GM23338 (cell line): Measurements from ENCODE around the gene PHF21A. TPM values are rescaled to one million over a fixed set of nuclear protein-coding genes. Genes with fewer than 3 reads are reported as not detected.

Experiments
- ATAC-seq: fragments of 200-7000 bp; cut with Tn5 transposase; 3 replicates; pipeline ENCODE4 v1.9.1; 2020
- DNase-seq: peaks from one replicate; pipeline ENCODE4 v3.0.0-alpha.2; 2015; ENCODE audit warnings: low spot score
- H2AFZ ChIP-seq: fragments of 200-600 bp; sonication (generic); 2 replicates; pipeline ENCODE4 v1.8.0; 2016; ENCODE audit warnings: antibody characterized with exemption, mild to moderate bottlenecking, moderate library complexity
- H3F3A ChIP-seq: fragments of 200-600 bp; sonication (generic); replicated peaks from 2 replicates; pipeline ENCODE4 v1.8.0; 2017; ENCODE audit warnings: antibody characterized with exemption, mixed run types, low read depth
- H3K27ac ChIP-seq: fragments of 200-600 bp; sonication (generic); 2 replicates; pipeline ENCODE4 v1.6.1; 2016; ENCODE audit warnings: low read depth
- H3K27me3 ChIP-seq: fragments of 200-600 bp; sonication (generic); 2 replicates; pipeline ENCODE4 v1.8.0; 2016; ENCODE audit warnings: mild to moderate bottlenecking, mixed run types, moderate library complexity; ENCODE audit not compliant: insufficient read depth
- H3K36me3 ChIP-seq: fragments of 200-600 bp; sonication (generic); 2 replicates; pipeline ENCODE4 v1.8.0; 2016; ENCODE audit warnings: mild to moderate bottlenecking; ENCODE audit not compliant: insufficient read depth
- H3K4me1 ChIP-seq: fragments of 200-600 bp; sonication (generic); 2 replicates; pipeline ENCODE4 v1.8.0; 2016; ENCODE audit warnings: mild to moderate bottlenecking, moderate library complexity; ENCODE audit not compliant: insufficient read depth
- H3K4me2 ChIP-seq: fragments of 200-600 bp; sonication (generic); 2 replicates; pipeline ENCODE4 v1.7.1; 2017; ENCODE audit warnings: mixed run types
- H3K4me3 ChIP-seq: fragments of 200-600 bp; sonication (generic); 2 replicates; pipeline ENCODE4 v1.6.1; 2016; ENCODE audit warnings: mixed run types
- H3K79me2 ChIP-seq: fragments of 200-600 bp; sonication (generic); replicated peaks from 2 replicates; pipeline ENCODE4 v1.8.0; 2017; ENCODE audit warnings: mild to moderate bottlenecking; ENCODE audit not compliant: insufficient read depth
- H3K9me2 ChIP-seq: fragments of 200-600 bp; sonication (generic); 2 replicates; pipeline ENCODE4 v1.8.0; 2017; ENCODE audit not compliant: insufficient read depth
- H4K20me1 ChIP-seq: fragments of 200-600 bp; sonication (generic); replicated peaks from 2 replicates; pipeline ENCODE4 v1.8.0; 2017; ENCODE audit warnings: mild to moderate bottlenecking; ENCODE audit not compliant: insufficient read depth
- H3K27ac Mint-ChIP-seq: 2 replicates; pipeline ENCODE4 v1.8.0; 2020; ENCODE audit warnings: inconsistent platforms, mild to moderate bottlenecking, moderate library complexity, mixed read lengths
- H3K27me3 Mint-ChIP-seq: 3 replicates; pipeline ENCODE4 v1.8.0; 2022; ENCODE audit warnings: low read depth, mild to moderate bottlenecking, moderate library complexity, mixed read lengths, inconsistent platforms; ENCODE audit not compliant: insufficient read depth, poor library complexity
- H3K36me3 Mint-ChIP-seq: 3 replicates; pipeline ENCODE4 v1.8.0; 2021; ENCODE audit warnings: low read depth, mild to moderate bottlenecking, inconsistent platforms, moderate library complexity, mixed read lengths
- H3K4me1 Mint-ChIP-seq: 3 replicates; pipeline ENCODE4 v1.8.0; 2020; ENCODE audit warnings: mild to moderate bottlenecking, inconsistent platforms, mixed read lengths
- H3K4me3 Mint-ChIP-seq: 3 replicates; pipeline ENCODE4 v1.8.0; 2021; ENCODE audit warnings: moderate library complexity, mild to moderate bottlenecking, inconsistent platforms, mixed read lengths
- H3K9me3 Mint-ChIP-seq: 3 replicates; pipeline ENCODE4 v1.8.0; 2020; ENCODE audit warnings: moderate library complexity, mild to moderate bottlenecking, inconsistent platforms, mixed read lengths
- CREB1 ChIP-seq: fragments of 250-450 bp; sonication (Bioruptor Pico); IDR thresholded peaks from 2 replicates; pipeline ENCODE4 v1.5.0; 2020; ENCODE audit warnings: low read depth, mild to moderate bottlenecking, moderate library complexity
- EZH2 ChIP-seq: fragments of 200-600 bp; sonication (generic); IDR thresholded peaks from one replicate; pipeline ENCODE4 v1.8.0; 2017; ENCODE audit warnings: antibody characterized with exemption, mild to moderate bottlenecking, low read depth; ENCODE audit not compliant: unreplicated experiment
- EZH2phosphoT487 ChIP-seq: fragments of 200-600 bp; sonication (generic); IDR thresholded peaks from one replicate; pipeline ENCODE4 v1.8.1; 2018; ENCODE audit warnings: antibody characterized with exemption; ENCODE audit not compliant: unreplicated experiment
- JUNB ChIP-seq: IDR thresholded peaks from one replicate; pipeline ENCODE4 v1.6.1; 2016; ENCODE audit warnings: antibody characterized with exemption; ENCODE audit not compliant: unreplicated experiment
- POLR2AphosphoS5 ChIP-seq: IDR thresholded peaks from 2 replicates; pipeline ENCODE4 v1.6.1; 2016; ENCODE audit warnings: antibody characterized with exemption, low read depth
- STAT1 ChIP-seq: IDR thresholded peaks from one replicate; pipeline ENCODE4 v1.6.1; 2016; ENCODE audit warnings: antibody characterized with exemption; ENCODE audit not compliant: unreplicated experiment
- ZNF114 ChIP-seq: fragments of 250-450 bp; sonication (Bioruptor Pico); IDR thresholded peaks from 2 replicates; pipeline ENCODE4 v1.5.0; 2020; ENCODE audit warnings: mild to moderate bottlenecking, moderate library complexity
- ZNF331 ChIP-seq: fragments of 250-450 bp; sonication (Bioruptor Pico); IDR thresholded peaks from 2 replicates; pipeline ENCODE4 v1.5.0; 2020; ENCODE audit warnings: low read depth, mild to moderate bottlenecking, moderate library complexity
- polyA plus RNA-seq: library from polyadenylated mRNA; unstranded; fragments of >200 nt; fragmentation: Nextera tagmentation; extraction: Ambion mirVana; gene quantifications from 2 replicates; pipeline ENCODE4 v1.2.1, GENCODE V29; 2016
- total RNA-seq: library from RNA; depleted of rRNA; stranded (reverse); fragments of >200 nt; shearing (Covaris generic); gene quantifications from 2 replicates; pipeline ENCODE4 v1.2.3, GENCODE V29; 2014
- TF ChIP-seq, protein P1 (sequence below): IDR thresholded peaks from one replicate; pipeline ENCODE4 v1.6.1; 2018; ENCODE audit warnings: antibody characterized with exemption; ENCODE audit not compliant: unreplicated experiment
- TF ChIP-seq, protein P2 (sequence below): IDR thresholded peaks from 2 replicates; pipeline ENCODE4 v1.6.1; 2016; ENCODE audit warnings: antibody characterized with exemption
- TF ChIP-seq, protein P3 (sequence below), 2 experiments: fragments of 200-600 bp in 1 of 2; sonication (generic) in 1 of 2; conservative IDR thresholded peaks; 2 replicates each; pipeline versions ENCODE4 v1.5.1 to v1.6.1; 2016 to 2017; ENCODE audit warnings: antibody characterized with exemption in 2 of 2, low read depth in 2 of 2, mild to moderate bottlenecking in 2 of 2, moderate library complexity in 1 of 2

PHF21A gene
- total and polyA plus RNA-seq, 2 experiments from 2014 or later, result 21.7 to 23.6 TPM

DNA sequence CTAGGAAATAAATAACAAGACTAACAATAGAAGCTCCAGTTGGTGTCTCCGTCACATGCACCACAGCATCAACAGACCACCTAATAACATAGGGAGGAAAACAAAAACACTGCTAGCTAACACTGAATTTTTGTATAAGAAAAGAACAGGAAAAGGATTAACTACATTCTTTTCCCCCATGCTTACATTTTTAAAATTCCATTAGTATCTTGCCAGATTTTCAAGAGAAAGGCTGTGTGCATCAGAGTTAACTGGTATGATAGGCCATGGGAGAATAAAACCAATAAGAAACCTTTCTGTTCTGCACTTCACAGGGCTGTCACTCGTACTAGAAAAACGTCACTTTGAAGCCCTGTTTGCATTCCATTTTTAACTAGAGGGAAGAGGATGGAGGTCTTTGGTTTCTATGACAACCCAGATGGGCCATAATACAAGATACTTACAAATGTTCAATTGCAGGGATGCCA is 119.8 kb downstream of the PHF21A start:
- H3K4me1 Mint-ChIP-seq, result peaks cover 71% of the 10 kb centered on the region

DNA sequence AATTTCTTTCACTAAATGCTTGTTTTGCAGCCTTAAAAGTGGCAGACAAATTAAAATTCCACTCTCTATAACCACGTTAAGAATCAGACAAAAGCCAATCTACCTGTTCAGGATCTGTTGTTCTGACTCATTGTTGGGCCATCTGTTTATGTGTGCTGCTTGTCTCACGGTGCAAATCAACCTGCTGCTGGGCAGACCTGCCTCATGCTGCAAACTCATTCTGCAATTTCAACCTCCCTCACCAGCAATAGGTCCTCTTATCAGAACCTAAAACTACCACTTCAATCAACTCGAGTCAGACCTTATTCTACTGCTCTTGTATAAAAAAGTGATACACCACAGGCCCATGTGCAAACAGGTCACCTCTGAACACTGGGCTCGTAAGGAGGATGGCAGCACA is 123.7 kb downstream of the PHF21A start:
- Histone ChIP-seq H3K79me2 (no peaks in the 10 kb centered on the region; the same call in 1 of the 2 replicates), H3K4me2 (no peak overlapping the region), H3K4me1 (peaks cover 67% of the 10 kb centered on the region), H3K27ac (peak overlapping the region; percentile 3; the same call in 1 of the 2 replicates), H4K20me1 (no peaks in the 10 kb centered on the region), H2AFZ (no peak overlapping the region), H3K36me3 (no peaks in the 10 kb centered on the region), H3K4me3 (no peak overlapping the region), H3K9me2 (no peaks in the 10 kb centered on the region), H3F3A (no peaks in the 10 kb centered on the region), H3K27me3 (no peaks in the 10 kb centered on the region)
- DNase-seq (no peak), ATAC-seq (no peak)
- Mint-ChIP-seq H3K27me3 (no peaks in the 10 kb centered on the region), H3K36me3 (no peaks in the 10 kb centered on the region), H3K4me1 (peaks cover 80% of the 10 kb centered on the region), H3K27ac (peak overlapping the region; percentile 70), H3K9me3 (no peaks in the 10 kb centered on the region), H3K4me3 (no peak overlapping the region)
- TF ChIP-seq EZH2 (no peak), ZNF114 (CRISPR knock-in tag) (no peak), EZH2phosphoT487 (no peak), ZNF331 (CRISPR knock-in tag) (no peak), STAT1 (no peak), POLR2AphosphoS5 (no peak), JUNB (no peak)
- TF ChIP-seq, protein P1, sequence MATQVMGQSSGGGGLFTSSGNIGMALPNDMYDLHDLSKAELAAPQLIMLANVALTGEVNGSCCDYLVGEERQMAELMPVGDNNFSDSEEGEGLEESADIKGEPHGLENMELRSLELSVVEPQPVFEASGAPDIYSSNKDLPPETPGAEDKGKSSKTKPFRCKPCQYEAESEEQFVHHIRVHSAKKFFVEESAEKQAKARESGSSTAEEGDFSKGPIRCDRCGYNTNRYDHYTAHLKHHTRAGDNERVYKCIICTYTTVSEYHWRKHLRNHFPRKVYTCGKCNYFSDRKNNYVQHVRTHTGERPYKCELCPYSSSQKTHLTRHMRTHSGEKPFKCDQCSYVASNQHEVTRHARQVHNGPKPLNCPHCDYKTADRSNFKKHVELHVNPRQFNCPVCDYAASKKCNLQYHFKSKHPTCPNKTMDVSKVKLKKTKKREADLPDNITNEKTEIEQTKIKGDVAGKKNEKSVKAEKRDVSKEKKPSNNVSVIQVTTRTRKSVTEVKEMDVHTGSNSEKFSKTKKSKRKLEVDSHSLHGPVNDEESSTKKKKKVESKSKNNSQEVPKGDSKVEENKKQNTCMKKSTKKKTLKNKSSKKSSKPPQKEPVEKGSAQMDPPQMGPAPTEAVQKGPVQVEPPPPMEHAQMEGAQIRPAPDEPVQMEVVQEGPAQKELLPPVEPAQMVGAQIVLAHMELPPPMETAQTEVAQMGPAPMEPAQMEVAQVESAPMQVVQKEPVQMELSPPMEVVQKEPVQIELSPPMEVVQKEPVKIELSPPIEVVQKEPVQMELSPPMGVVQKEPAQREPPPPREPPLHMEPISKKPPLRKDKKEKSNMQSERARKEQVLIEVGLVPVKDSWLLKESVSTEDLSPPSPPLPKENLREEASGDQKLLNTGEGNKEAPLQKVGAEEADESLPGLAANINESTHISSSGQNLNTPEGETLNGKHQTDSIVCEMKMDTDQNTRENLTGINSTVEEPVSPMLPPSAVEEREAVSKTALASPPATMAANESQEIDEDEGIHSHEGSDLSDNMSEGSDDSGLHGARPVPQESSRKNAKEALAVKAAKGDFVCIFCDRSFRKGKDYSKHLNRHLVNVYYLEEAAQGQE, result no peak
- TF ChIP-seq, protein P2, sequence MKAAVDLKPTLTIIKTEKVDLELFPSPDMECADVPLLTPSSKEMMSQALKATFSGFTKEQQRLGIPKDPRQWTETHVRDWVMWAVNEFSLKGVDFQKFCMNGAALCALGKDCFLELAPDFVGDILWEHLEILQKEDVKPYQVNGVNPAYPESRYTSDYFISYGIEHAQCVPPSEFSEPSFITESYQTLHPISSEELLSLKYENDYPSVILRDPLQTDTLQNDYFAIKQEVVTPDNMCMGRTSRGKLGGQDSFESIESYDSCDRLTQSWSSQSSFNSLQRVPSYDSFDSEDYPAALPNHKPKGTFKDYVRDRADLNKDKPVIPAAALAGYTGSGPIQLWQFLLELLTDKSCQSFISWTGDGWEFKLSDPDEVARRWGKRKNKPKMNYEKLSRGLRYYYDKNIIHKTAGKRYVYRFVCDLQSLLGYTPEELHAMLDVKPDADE, result no peak
- TF ChIP-seq, protein P3, sequence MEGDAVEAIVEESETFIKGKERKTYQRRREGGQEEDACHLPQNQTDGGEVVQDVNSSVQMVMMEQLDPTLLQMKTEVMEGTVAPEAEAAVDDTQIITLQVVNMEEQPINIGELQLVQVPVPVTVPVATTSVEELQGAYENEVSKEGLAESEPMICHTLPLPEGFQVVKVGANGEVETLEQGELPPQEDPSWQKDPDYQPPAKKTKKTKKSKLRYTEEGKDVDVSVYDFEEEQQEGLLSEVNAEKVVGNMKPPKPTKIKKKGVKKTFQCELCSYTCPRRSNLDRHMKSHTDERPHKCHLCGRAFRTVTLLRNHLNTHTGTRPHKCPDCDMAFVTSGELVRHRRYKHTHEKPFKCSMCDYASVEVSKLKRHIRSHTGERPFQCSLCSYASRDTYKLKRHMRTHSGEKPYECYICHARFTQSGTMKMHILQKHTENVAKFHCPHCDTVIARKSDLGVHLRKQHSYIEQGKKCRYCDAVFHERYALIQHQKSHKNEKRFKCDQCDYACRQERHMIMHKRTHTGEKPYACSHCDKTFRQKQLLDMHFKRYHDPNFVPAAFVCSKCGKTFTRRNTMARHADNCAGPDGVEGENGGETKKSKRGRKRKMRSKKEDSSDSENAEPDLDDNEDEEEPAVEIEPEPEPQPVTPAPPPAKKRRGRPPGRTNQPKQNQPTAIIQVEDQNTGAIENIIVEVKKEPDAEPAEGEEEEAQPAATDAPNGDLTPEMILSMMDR (conservative IDR thresholded peaks at IDR 0.05; ENCODE audit: low read depth in 2 of 2), result no peak

More for the DNA sequence above, 119.8 kb downstream of the PHF21A start:
- TF ChIP-seq EZH2phosphoT487 (no peak), CREB1 (CRISPR knock-in tag) (peak; percentile 64)
- H3K27ac Mint-ChIP-seq, result peak overlapping the region; percentile 94
- Histone ChIP-seq H3K36me3 (no peaks in the 10 kb centered on the region), H3K27me3 (no peaks in the 10 kb centered on the region), H3K27ac (peak overlapping the region; percentile 88), H2AFZ (no peak overlapping the region), H3F3A (no peaks in the 10 kb centered on the region), H3K9me2 (no peaks in the 10 kb centered on the region), H4K20me1 (no peaks in the 10 kb centered on the region), H3K4me1 (peaks cover 63% of the 10 kb centered on the region), H3K4me2 (peak overlapping the region; percentile 2; the same call in 1 of the 2 replicates), H3K4me3 (no peak overlapping the region; the same call in 1 of the 2 replicates), H3K79me2 (no peaks in the 10 kb centered on the region; the same call in 1 of the 2 replicates)
- ATAC-seq (peak; percentile 83), DNase-seq (peak; percentile 92)
- no peaks in the 10 kb centered on the region for H3K9me3 Mint-ChIP-seq
- H3K36me3 Mint-ChIP-seq, result no peaks in the 10 kb centered on the region
- no peaks in the 10 kb centered on the region for H3K27me3 Mint-ChIP-seq
- peak overlapping the region; percentile 43 for H3K4me3 Mint-ChIP-seq
